Measurements from ENCODE around the gene HDAC9.
"Not testable (repeated sequence)": the region's sequence is repeated elsewhere in the genome, so short reads cannot be mapped to it uniquely, and the experiment has no call there.

- TF ChIP-seq, protein P1, sequence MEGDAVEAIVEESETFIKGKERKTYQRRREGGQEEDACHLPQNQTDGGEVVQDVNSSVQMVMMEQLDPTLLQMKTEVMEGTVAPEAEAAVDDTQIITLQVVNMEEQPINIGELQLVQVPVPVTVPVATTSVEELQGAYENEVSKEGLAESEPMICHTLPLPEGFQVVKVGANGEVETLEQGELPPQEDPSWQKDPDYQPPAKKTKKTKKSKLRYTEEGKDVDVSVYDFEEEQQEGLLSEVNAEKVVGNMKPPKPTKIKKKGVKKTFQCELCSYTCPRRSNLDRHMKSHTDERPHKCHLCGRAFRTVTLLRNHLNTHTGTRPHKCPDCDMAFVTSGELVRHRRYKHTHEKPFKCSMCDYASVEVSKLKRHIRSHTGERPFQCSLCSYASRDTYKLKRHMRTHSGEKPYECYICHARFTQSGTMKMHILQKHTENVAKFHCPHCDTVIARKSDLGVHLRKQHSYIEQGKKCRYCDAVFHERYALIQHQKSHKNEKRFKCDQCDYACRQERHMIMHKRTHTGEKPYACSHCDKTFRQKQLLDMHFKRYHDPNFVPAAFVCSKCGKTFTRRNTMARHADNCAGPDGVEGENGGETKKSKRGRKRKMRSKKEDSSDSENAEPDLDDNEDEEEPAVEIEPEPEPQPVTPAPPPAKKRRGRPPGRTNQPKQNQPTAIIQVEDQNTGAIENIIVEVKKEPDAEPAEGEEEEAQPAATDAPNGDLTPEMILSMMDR (IDR thresholded peaks at IDR 0.05), result not testable (repeated sequence)
- not testable (repeated sequence) for TF ChIP-seq POLR2A (IDR thresholded peaks at IDR 0.05)
Observed at GRCh38 chr7:18736012-18736411, 240.5 kb downstream of the HDAC9 start.
